Measurements from ENCODE around the gene CACNA1D.
A peak's percentile ranks its signal among the peaks of the same experiment; 100 is the strongest.
"Not testable (repeated sequence)": the region's sequence is repeated elsewhere in the genome, so short reads cannot be mapped to it uniquely, and the experiment has no call there.

CACNA1D gene

GRCh38 chr3:53493963-53494791, at the start of gene CACNA1D:
Gene CACNA1D (plus strand): TSS chr3:53494611. CDS start chr3:53495167, 556 bp downstream.
- H3K9ac ChIP-seq (ENCODE audit: low read depth in 1 of 2, low read length in 2 of 2), result peak within 1 kb of the TSS; percentile 60 to 63
- no peaks in the 10 kb centered on the region for H3K9me3 ChIP-seq (ENCODE audit: control insufficient read depth in 2 of 2, low read length in 2 of 2)
- H3K27ac ChIP-seq (ENCODE audit: low read depth in 2 of 2, low read length in 2 of 2), result peak within 1 kb of the TSS; percentile 70 to 75
- peak within 1 kb of the TSS; percentile 65 to 69 for H3K4me3 ChIP-seq (ENCODE audit: low read length in 2 of 2)
- peaks cover 5 to 6% of the 10 kb centered on the region in 2 donors for H3K27me3 ChIP-seq (ENCODE audit: control insufficient read depth in 2 of 2, insufficient read depth in 2 of 2, low read length in 2 of 2)
- H3K4me1 ChIP-seq (ENCODE audit: control insufficient read depth in 2 of 2, insufficient read depth in 2 of 2, low read length in 2 of 2), result peaks cover 16% of the 10 kb centered on the region in 2 donors
- no peaks in the 10 kb centered on the region for H3K36me3 ChIP-seq (ENCODE audit: control insufficient read depth in 2 of 2, insufficient read depth in 2 of 2, low read length in 2 of 2)

GRCh38 chr3:53457068-53457467, 37.3 kb upstream of the CACNA1D start:
- H3K4me1 ChIP-seq (ENCODE audit: control insufficient read depth in 2 of 2, insufficient read depth in 2 of 2, low read length in 2 of 2), result no peaks in the 10 kb centered on the region
- no peaks in the 10 kb centered on the region for H3K36me3 ChIP-seq (ENCODE audit: control insufficient read depth in 2 of 2, insufficient read depth in 2 of 2, low read length in 2 of 2)
- no peaks in the 10 kb centered on the region for H3K9me3 ChIP-seq (ENCODE audit: control insufficient read depth in 2 of 2, low read length in 2 of 2)
- no peak overlapping the region for H3K27ac ChIP-seq (ENCODE audit: low read depth in 2 of 2, low read length in 2 of 2)
- no peak overlapping the region for H3K4me3 ChIP-seq (ENCODE audit: low read length in 2 of 2)
- no peak overlapping the region for H3K9ac ChIP-seq (ENCODE audit: low read depth in 1 of 2, low read length in 2 of 2)
- H3K27me3 ChIP-seq (ENCODE audit: control insufficient read depth in 2 of 2, insufficient read depth in 2 of 2, low read length in 2 of 2), result no peaks in the 10 kb centered on the region

GRCh38 chr3:53460326-53460725, 34.1 kb upstream of the CACNA1D start:
- no peaks in the 10 kb centered on the region for H3K4me1 ChIP-seq (ENCODE audit: control insufficient read depth in 2 of 2, insufficient read depth in 2 of 2, low read length in 2 of 2)
- no peaks in the 10 kb centered on the region for H3K9me3 ChIP-seq (ENCODE audit: control insufficient read depth in 2 of 2, low read length in 2 of 2)
- H3K9ac ChIP-seq (ENCODE audit: low read depth in 1 of 2, low read length in 2 of 2), result no peak overlapping the region
- no peaks in the 10 kb centered on the region for H3K36me3 ChIP-seq (ENCODE audit: control insufficient read depth in 2 of 2, insufficient read depth in 2 of 2, low read length in 2 of 2)
- no peaks in the 10 kb centered on the region for H3K27me3 ChIP-seq (ENCODE audit: control insufficient read depth in 2 of 2, insufficient read depth in 2 of 2, low read length in 2 of 2)
- no peak overlapping the region for H3K4me3 ChIP-seq (ENCODE audit: low read length in 2 of 2)
- no peak overlapping the region for H3K27ac ChIP-seq (ENCODE audit: low read depth in 2 of 2, low read length in 2 of 2)

GRCh38 chr3:53464424-53464823, 30.0 kb upstream of the CACNA1D start:
- Histone ChIP-seq H3K4me1 (ENCODE audit: control insufficient read depth in 2 of 2, insufficient read depth in 2 of 2, low read length in 2 of 2) (no peaks in the 10 kb centered on the region), H3K36me3 (ENCODE audit: control insufficient read depth in 2 of 2, insufficient read depth in 2 of 2, low read length in 2 of 2) (no peaks in the 10 kb centered on the region), H3K27ac (ENCODE audit: low read depth in 2 of 2, low read length in 2 of 2) (no peak overlapping the region), H3K9me3 (ENCODE audit: control insufficient read depth in 2 of 2, low read length in 2 of 2) (no peaks in the 10 kb centered on the region), H3K27me3 (ENCODE audit: control insufficient read depth in 2 of 2, insufficient read depth in 2 of 2, low read length in 2 of 2) (no peaks in the 10 kb centered on the region), H3K4me3 (ENCODE audit: low read length in 2 of 2) (no peak overlapping the region), H3K9ac (ENCODE audit: low read depth in 1 of 2, low read length in 2 of 2) (no peak overlapping the region)

- H3K27ac ChIP-seq (ENCODE audit: low read depth in 2 of 2, low read length in 2 of 2); H3K27me3 ChIP-seq (ENCODE audit: control insufficient read depth in 2 of 2, insufficient read depth in 2 of 2, low read length in 2 of 2); H3K4me3 ChIP-seq (ENCODE audit: low read length in 2 of 2): not testable (repeated sequence)
These were observed 24.7 kb upstream of the CACNA1D start for GRCh38 chr3:53469758-53470157.

DNA sequence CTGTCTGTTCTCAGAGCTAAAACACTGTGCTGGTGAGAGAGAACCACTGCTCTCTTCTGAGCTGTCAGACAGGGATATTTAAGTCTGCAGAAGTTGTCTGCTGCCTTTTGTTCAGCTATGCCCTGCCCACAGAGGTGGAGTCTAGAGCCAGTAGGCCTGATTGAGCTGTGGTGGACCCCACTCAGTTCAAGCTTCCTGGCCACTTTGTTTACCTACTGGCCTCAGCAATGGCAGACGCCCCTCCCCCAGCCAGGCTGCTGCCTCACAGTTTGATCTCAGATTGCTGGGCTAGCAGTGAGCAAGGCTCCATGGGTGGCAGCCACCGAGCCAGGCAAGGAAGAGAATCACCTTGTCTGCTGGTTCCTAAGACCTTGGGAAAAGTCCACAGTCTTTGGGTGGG, 21.0 kb upstream of the CACNA1D start:
- Histone ChIP-seq H3K36me3 (ENCODE audit: control insufficient read depth in 2 of 2, insufficient read depth in 2 of 2, low read length in 2 of 2) (no peaks in the 10 kb centered on the region), H3K4me3 (ENCODE audit: low read length in 2 of 2) (no peak overlapping the region), H3K4me1 (ENCODE audit: control insufficient read depth in 2 of 2, insufficient read depth in 2 of 2, low read length in 2 of 2) (peaks cover 3 to 4% of the 10 kb centered on the region in 2 donors), H3K27me3 (ENCODE audit: control insufficient read depth in 2 of 2, insufficient read depth in 2 of 2, low read length in 2 of 2) (no peaks in the 10 kb centered on the region), H3K9me3 (ENCODE audit: control insufficient read depth in 2 of 2, low read length in 2 of 2) (no peaks in the 10 kb centered on the region), H3K9ac (ENCODE audit: low read depth in 1 of 2, low read length in 2 of 2) (no peak overlapping the region), H3K27ac (ENCODE audit: low read depth in 2 of 2, low read length in 2 of 2) (no peak overlapping the region)

More at GRCh38 chr3:53469758-53470157, 24.7 kb upstream of the CACNA1D start:
- H3K4me1 ChIP-seq (ENCODE audit: control insufficient read depth in 2 of 2, insufficient read depth in 2 of 2, low read length in 2 of 2); H3K9me3 ChIP-seq (ENCODE audit: control insufficient read depth in 2 of 2, low read length in 2 of 2); H3K36me3 ChIP-seq (ENCODE audit: control insufficient read depth in 2 of 2, insufficient read depth in 2 of 2, low read length in 2 of 2); H3K9ac ChIP-seq (ENCODE audit: low read depth in 1 of 2, low read length in 2 of 2): not testable (repeated sequence)

DNA sequence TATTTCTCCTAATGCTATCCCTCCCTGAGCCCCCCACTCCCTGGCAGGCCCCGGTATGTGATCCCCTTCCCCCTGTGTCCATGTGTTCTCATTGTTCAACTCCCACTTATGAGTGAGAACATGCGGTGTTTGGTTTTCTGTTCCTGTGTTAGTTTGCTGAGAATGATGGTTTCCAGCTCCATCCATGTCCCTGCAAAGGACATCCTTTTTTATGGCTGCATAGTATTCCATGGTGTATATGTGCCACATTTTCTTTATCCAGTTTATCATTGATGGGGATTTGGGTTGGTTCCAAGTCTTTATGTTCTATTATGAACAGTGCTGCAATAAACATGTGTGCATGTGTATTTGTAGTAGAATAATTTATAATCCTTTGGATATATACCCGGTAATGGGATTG, 18.0 kb upstream of the CACNA1D start:
- not testable (repeated sequence) for H3K27me3 ChIP-seq (ENCODE audit: control insufficient read depth in 2 of 2, insufficient read depth in 2 of 2, low read length in 2 of 2)

GRCh38 chr3:53477689-53478088, 16.7 kb upstream of the CACNA1D start:
- not testable (repeated sequence) for H3K36me3 ChIP-seq (ENCODE audit: control insufficient read depth in 2 of 2, insufficient read depth in 2 of 2, low read length in 2 of 2); H3K27me3 ChIP-seq (ENCODE audit: control insufficient read depth in 2 of 2, insufficient read depth in 2 of 2, low read length in 2 of 2); H3K9me3 ChIP-seq (ENCODE audit: control insufficient read depth in 2 of 2, low read length in 2 of 2); H3K9ac ChIP-seq (ENCODE audit: low read depth in 1 of 2, low read length in 2 of 2)
- Histone ChIP-seq H3K4me1 (ENCODE audit: control insufficient read depth in 2 of 2, insufficient read depth in 2 of 2, low read length in 2 of 2) (peaks cover 14 to 15% of the 10 kb centered on the region in 2 donors), H3K27ac (ENCODE audit: low read depth in 2 of 2, low read length in 2 of 2) (peak overlapping the region; percentile 38 to 71), H3K4me3 (ENCODE audit: low read length in 2 of 2) (peak overlapping the region in 1 of 2 donors; percentile 46)

More for the DNA sequence above, 18.0 kb upstream of the CACNA1D start:
- H3K9ac ChIP-seq (ENCODE audit: low read depth in 1 of 2, low read length in 2 of 2); H3K9me3 ChIP-seq (ENCODE audit: control insufficient read depth in 2 of 2, low read length in 2 of 2); H3K36me3 ChIP-seq (ENCODE audit: control insufficient read depth in 2 of 2, insufficient read depth in 2 of 2, low read length in 2 of 2); H3K4me3 ChIP-seq (ENCODE audit: low read length in 2 of 2); H3K27ac ChIP-seq (ENCODE audit: low read depth in 2 of 2, low read length in 2 of 2): not testable (repeated sequence)
- H3K4me1 ChIP-seq (ENCODE audit: control insufficient read depth in 2 of 2, insufficient read depth in 2 of 2, low read length in 2 of 2), result peaks cover 14 to 15% of the 10 kb centered on the region in 2 donors

DNA sequence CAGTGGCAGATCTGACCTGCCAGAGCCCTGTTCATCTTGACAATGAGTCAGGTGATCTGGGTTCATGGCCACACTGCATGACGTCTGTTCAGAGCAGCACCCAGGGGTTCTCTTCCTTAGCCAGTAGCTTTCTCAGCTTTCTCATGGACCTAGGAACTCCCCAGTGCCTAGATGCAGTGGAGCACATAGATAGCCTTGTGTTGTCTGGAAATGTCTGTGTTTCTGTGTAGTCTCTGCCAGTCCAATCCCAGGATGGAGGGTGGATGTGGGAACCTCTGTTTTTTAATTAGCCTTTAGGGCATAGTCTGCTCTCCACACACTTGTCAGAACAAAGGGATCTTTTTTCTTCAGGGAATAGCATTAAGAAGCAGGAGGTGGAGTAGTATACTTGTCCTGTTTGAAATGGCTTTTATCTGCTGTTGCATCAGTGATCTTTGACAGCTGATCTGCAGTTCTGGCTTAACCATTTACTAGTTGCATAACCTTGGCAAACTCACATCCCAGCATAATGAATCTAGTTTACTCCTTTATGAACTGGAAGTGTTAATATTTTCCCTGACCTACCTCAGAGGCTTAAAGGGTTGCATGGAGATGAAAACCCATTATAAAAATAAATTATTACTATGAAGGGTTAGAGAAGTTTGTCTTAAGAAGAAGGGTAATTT, 16.1 kb upstream of the CACNA1D start:
- H3K9me3 ChIP-seq (ENCODE audit: control insufficient read depth in 2 of 2, low read length in 2 of 2), result no peaks in the 10 kb centered on the region
- H3K27ac ChIP-seq (ENCODE audit: low read depth in 2 of 2, low read length in 2 of 2), result peak overlapping the region; percentile 71 to 82
- no peak overlapping the region for H3K9ac ChIP-seq (ENCODE audit: low read depth in 1 of 2, low read length in 2 of 2)

GRCh38 chr3:53478921-53479664, 15.3 kb upstream of the CACNA1D start:
- Histone ChIP-seq H3K36me3 (ENCODE audit: control insufficient read depth in 2 of 2, insufficient read depth in 2 of 2, low read length in 2 of 2) (no peaks in the 10 kb centered on the region), H3K9me3 (ENCODE audit: control insufficient read depth in 2 of 2, low read length in 2 of 2) (no peaks in the 10 kb centered on the region), H3K9ac (ENCODE audit: low read depth in 1 of 2, low read length in 2 of 2) (peak overlapping the region in 1 of 2 donors; percentile 3), H3K27ac (ENCODE audit: low read depth in 2 of 2, low read length in 2 of 2) (peak overlapping the region; percentile 71 to 82), H3K4me1 (ENCODE audit: control insufficient read depth in 2 of 2, insufficient read depth in 2 of 2, low read length in 2 of 2) (peaks cover 14 to 15% of the 10 kb centered on the region in 2 donors), H3K27me3 (ENCODE audit: control insufficient read depth in 2 of 2, insufficient read depth in 2 of 2, low read length in 2 of 2) (no peaks in the 10 kb centered on the region), H3K4me3 (ENCODE audit: low read length in 2 of 2) (peak overlapping the region in 1 of 2 donors; percentile 31)

More for the DNA sequence above, 16.1 kb upstream of the CACNA1D start:
- Histone ChIP-seq H3K36me3 (ENCODE audit: control insufficient read depth in 2 of 2, insufficient read depth in 2 of 2, low read length in 2 of 2) (no peaks in the 10 kb centered on the region), H3K27me3 (ENCODE audit: control insufficient read depth in 2 of 2, insufficient read depth in 2 of 2, low read length in 2 of 2) (no peaks in the 10 kb centered on the region), H3K4me3 (ENCODE audit: low read length in 2 of 2) (peak overlapping the region; percentile 5 to 46), H3K4me1 (ENCODE audit: control insufficient read depth in 2 of 2, insufficient read depth in 2 of 2, low read length in 2 of 2) (peaks cover 14 to 15% of the 10 kb centered on the region in 2 donors)
